H1 (cell line): ENCODE results near the gene SCMH1.

Experiments
- CHD2 ChIP-seq: IDR thresholded peaks from 2 replicates; pipeline ENCODE4 v1.6.1; 2012; ENCODE audit warnings: low read length, improper control_type of control experiment
- FOSL1 ChIP-seq: IDR thresholded peaks from 2 replicates; pipeline ENCODE4 v1.6.1; 2011; ENCODE audit warnings: mild to moderate bottlenecking, low read depth, low read length, moderate library complexity; ENCODE audit not compliant: insufficient read depth
- GTF2F1 ChIP-seq: IDR thresholded peaks from 2 replicates; pipeline ENCODE4 v1.6.1; 2012; ENCODE audit warnings: low read depth, low read length, improper control_type of control experiment, borderline replicate concordance
- NRF1 ChIP-seq: IDR thresholded peaks from 2 replicates; pipeline ENCODE4 v1.6.1; 2011; ENCODE audit warnings: mild to moderate bottlenecking, low read depth, low read length, improper control_type of control experiment
- POLR2A ChIP-seq, 2 experiments: IDR thresholded peaks; 1 replicate in 1 of 2; 2 replicates in 1 of 2; pipeline ENCODE4 v1.6.1; 2011; ENCODE audit warnings: low read depth in 2 of 2, low read length in 2 of 2, mild to moderate bottlenecking in 2 of 2; ENCODE audit errors: control extremely low read depth in 1 of 2
- TAF7 ChIP-seq: optimal IDR thresholded peaks from 2 replicates; pipeline ENCODE3; 2011; ENCODE audit warnings: low read depth, mild to moderate bottlenecking, inconsistent platforms, low read length, moderate library complexity, borderline replicate concordance
- TCF12 ChIP-seq: IDR thresholded peaks from 2 replicates; pipeline ENCODE4 v1.6.1; 2011; ENCODE audit warnings: low read depth, mild to moderate bottlenecking, low read length
- TEAD4 ChIP-seq: IDR thresholded peaks from 2 replicates; pipeline ENCODE4 v1.6.1; 2012; ENCODE audit warnings: low read depth, low read length, inconsistent platforms, mixed read lengths
- ZNF274 ChIP-seq: IDR thresholded peaks from 2 replicates; pipeline ENCODE4 v1.7.0; 2012; ENCODE audit warnings: low read length, borderline replicate concordance; ENCODE audit errors: extremely low read depth
- TF ChIP-seq, protein P1 (sequence below), 3 experiments: IDR thresholded peaks; 1 replicate in 2 of 3; 2 replicates in 1 of 3; pipeline versions ENCODE4 v1.5.1 to v1.6.1; 2011; ENCODE audit warnings: low read length in 3 of 3, mild to moderate bottlenecking in 3 of 3, inconsistent platforms in 2 of 3, low read depth in 1 of 3, moderate library complexity in 1 of 3; ENCODE audit not compliant: insufficient read depth in 1 of 3; ENCODE audit errors: control extremely low read depth in 1 of 3
- TF ChIP-seq, protein P2 (sequence below): IDR thresholded peaks from 2 replicates; pipeline ENCODE4 v1.6.1; 2011; ENCODE audit warnings: low read depth, mild to moderate bottlenecking, low read length; ENCODE audit not compliant: insufficient read depth
- TF ChIP-seq, protein P3 (sequence below): IDR thresholded peaks from 2 replicates; pipeline ENCODE4 v1.6.1; 2012; ENCODE audit warnings: inconsistent platforms

DNA sequence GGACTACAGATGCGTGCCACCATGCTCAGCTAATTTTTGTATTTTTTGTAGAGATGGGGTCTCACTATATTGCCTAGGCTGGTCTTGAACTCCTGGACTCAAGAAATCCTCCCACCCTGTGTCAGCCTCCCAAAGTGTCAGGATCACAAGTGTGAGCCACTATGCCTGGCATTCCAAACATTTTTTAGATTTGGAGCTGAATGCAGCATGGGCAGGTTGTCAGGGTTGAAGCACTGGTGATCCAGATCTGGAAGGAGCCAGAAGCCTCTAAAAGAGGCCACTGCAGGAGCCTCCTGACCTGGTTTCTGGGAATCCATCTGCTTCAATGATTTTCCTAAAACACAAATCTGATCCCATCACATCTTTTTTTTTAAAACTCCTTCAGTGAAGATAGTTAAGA lies 264.4 kb downstream of the SCMH1 start:
- TF ChIP-seq, protein P1, sequence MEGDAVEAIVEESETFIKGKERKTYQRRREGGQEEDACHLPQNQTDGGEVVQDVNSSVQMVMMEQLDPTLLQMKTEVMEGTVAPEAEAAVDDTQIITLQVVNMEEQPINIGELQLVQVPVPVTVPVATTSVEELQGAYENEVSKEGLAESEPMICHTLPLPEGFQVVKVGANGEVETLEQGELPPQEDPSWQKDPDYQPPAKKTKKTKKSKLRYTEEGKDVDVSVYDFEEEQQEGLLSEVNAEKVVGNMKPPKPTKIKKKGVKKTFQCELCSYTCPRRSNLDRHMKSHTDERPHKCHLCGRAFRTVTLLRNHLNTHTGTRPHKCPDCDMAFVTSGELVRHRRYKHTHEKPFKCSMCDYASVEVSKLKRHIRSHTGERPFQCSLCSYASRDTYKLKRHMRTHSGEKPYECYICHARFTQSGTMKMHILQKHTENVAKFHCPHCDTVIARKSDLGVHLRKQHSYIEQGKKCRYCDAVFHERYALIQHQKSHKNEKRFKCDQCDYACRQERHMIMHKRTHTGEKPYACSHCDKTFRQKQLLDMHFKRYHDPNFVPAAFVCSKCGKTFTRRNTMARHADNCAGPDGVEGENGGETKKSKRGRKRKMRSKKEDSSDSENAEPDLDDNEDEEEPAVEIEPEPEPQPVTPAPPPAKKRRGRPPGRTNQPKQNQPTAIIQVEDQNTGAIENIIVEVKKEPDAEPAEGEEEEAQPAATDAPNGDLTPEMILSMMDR (IDR thresholded peaks at IDR 0.05; ENCODE audit: control extremely low read depth in 1 of 3, insufficient read depth in 1 of 3, low read depth in 1 of 3, low read length in 3 of 3) = no peak
- TF ChIP-seq FOSL1 (no peak), TEAD4 (no peak), NRF1 (no peak), POLR2A (IDR thresholded peaks at IDR 0.05; ENCODE audit: control extremely low read depth in 1 of 2, low read depth in 2 of 2, low read length in 2 of 2) (no peak), CHD2 (no peak), TAF7 (no peak), TCF12 (no peak), GTF2F1 (no peak), ZNF274 (no peak)
- TF ChIP-seq, protein P2, sequence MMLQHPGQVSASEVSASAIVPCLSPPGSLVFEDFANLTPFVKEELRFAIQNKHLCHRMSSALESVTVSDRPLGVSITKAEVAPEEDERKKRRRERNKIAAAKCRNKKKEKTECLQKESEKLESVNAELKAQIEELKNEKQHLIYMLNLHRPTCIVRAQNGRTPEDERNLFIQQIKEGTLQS = no peak
- TF ChIP-seq, protein P3, sequence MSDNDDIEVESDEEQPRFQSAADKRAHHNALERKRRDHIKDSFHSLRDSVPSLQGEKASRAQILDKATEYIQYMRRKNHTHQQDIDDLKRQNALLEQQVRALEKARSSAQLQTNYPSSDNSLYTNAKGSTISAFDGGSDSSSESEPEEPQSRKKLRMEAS = no peak
